Measurements from ENCODE around the gene MAPK8.

MAPK8 gene

DNA sequence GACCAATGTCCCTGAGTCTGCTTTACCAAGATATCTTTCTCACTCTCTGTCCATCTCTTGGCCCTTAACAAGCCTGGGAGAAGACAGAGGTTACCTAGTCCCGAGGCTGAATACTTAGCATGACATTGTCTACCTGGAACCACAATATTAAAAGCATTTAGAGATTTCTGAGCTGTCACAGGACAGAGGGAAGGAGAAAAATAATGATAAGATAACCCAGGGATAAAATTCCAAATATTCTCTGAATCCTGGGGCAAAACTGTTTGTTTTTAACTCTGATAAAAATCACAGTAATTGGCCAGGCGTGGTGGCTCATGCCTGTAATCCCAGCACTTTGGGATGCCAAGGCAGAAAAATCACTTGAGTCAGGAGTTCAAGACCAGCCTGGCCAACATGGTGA lies 12.0 kb upstream of the MAPK8 start:
- no peak for DNase-seq

DNA sequence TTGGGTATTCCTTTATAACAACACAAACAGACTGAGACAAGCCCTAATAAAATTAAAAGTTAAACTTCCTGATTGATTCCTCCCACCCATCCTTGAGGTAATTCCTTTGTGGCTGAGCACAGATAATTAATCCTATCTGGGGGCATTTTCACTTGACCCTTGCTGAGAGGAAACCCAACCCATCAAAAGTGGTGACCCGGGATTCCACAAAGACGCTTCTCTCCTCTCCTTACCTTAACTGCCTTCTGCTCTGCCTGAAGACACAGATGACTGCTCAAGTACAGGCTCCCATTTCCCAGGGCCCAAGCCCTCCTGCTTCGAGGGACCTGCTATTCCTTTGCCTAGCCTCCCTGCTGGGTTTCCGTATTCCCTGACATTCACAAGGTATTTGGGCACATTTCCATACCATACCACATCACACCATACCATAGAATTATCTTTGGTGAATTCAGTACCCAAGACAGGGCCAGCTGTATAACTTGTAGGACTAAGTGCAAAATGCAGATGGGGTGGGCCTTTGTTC lies 9.8 kb upstream of the MAPK8 start:
- no peak for DNase-seq

GRCh38 chr10:48299066-48299465 lies 7.4 kb upstream of the MAPK8 start:
- DNase-seq = no peak

- no peak for DNase-seq
Measured at GRCh38 chr10:48299692-48300091, 6.8 kb upstream of the MAPK8 start.

- DNase-seq = no peak
Measured at GRCh38 chr10:48300556-48300955, 5.9 kb upstream of the MAPK8 start.

GRCh38 chr10:48302515-48303476 lies 3.7 kb upstream of the MAPK8 start:
- no peak for DNase-seq

DNA sequence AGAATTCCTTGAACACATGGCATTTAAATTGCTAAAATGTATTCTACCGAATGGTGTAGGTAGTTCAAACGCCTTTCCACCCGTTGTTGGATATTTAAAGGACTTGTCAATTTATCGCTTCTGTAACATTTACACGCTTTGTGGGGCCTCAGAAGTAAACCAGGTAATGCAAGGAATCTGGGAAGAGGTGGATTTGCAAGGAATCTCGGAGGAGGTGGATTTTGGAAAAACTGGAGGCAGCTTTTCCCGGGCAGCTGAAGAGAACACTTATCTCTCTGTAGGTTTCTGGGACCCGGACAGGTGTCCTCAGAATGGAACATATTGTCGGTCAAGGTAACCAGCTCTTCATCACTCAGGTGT lies 592 bp upstream of the MAPK8 start:
- DNase-seq = no peak

GRCh38 chr10:48306870-48307710 lies 613 bp downstream of the MAPK8 start:
- peak; percentile 48 for DNase-seq

GRCh38 chr10:48307711-48308018 lies 1.2 kb downstream of the MAPK8 start:
- DNase-seq = no peak

DNA sequence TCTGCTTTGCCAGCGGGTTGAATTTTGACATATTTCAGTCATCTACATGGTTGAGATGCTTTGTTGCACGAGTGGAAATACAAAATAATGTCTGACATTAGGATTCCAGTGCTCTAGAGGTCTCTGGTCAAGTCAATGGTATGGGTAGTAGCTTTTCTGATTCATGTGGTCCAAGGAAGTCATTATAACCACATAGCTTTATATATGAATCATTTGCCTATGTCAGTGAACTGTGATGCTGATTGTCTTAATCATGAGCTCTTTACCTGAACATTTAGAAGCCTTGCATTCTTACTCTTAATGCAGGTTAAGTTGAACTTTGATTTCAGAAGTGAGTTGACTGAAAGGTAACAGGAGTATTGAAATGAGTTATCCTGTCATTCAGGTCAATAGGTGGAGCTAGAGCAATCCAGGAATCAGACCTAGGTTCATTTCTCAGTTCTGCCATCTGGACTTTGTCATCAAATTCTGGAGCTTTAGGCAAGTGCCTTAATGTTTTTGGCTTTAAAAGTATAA lies 3.3 kb downstream of the MAPK8 start:
- DNase-seq = peak; percentile 92

- DNase-seq = no peak
Measured at GRCh38 chr10:48314107-48314506, 7.6 kb downstream of the MAPK8 start.

DNA sequence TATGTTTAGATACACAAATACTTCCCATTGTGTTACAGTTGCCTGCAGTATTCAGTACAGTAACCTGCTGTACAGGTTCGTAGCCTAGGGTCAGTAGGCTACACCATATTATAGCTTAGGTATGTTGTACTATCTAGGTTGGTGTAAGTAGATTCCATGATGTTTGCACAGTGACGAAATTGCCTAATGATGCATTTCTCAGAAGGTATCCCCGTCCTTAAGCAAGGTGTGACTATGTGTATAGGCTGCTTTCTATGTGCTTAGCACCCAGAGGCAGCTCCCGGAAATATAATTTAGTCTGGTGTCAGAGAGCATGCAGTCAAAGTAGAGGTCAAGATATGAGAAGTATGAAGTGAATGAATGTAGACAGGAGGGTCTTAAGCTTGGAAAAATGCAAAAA lies 9.8 kb downstream of the MAPK8 start:
- no peak for DNase-seq

- DNase-seq = no peak
Measured at GRCh38 chr10:48317321-48317990, 11.0 kb downstream of the MAPK8 start.

GRCh38 chr10:48322017-48322416 lies 15.5 kb downstream of the MAPK8 start:
- DNase-seq = no peak

GRCh38 chr10:48324580-48324979 lies 18.1 kb downstream of the MAPK8 start:
- DNase-seq = no peak

- no peak for DNase-seq
Measured at GRCh38 chr10:48330269-48330668, 23.8 kb downstream of the MAPK8 start.

GRCh38 chr10:48331436-48331835 lies 25.0 kb downstream of the MAPK8 start:
- DNase-seq = no peak

DNA sequence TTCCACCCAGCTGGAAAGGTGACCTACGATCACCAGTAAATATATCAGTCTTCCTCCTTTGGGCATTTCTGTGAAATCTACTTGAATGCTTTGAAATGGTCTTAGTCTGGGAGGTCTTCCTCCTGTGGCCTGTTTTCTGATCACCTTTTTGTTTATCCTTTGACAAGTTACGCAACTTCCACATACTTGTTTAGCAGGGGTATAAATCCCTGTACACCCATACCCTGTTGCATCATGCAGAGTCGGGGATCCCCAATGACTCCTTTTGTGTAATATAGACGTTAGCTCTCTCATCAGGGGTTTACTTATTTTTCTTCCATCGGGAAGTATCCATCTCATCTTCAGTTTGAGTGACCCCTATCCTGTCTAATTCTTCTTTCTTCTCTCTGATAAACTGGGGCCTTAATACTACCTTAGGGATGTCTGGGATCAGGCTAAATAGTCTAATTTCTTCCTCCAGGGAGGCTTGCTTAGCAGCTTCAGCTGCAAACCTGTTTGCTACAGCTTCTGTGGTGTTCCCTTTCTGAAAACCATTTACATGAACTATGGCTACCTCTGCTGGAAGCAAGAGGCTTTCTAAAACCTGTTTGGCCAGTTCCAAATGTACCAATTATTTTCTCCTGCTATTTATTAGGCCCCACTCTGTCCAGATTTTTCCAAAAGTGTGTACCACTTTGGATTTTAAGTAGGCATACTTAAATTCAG lies 25.8 kb downstream of the MAPK8 start:
- no peak for DNase-seq

DNA sequence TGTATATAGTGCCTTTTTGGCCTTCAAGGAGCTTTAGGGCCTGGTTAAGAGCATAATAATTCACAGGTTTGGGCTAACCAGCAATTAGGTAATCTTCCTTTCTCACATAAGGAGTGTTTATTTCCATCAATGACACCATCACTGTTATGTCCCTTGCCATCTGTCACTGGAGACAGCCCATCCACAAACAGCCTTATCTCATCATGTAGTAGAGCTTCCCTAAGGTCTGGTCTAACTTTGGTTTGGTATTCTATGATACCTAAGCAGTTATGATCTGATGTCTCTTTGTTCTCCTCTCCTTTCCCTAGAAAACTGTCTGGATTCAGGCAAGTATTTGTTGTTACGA lies 26.4 kb downstream of the MAPK8 start:
- no peak for DNase-seq

DNA sequence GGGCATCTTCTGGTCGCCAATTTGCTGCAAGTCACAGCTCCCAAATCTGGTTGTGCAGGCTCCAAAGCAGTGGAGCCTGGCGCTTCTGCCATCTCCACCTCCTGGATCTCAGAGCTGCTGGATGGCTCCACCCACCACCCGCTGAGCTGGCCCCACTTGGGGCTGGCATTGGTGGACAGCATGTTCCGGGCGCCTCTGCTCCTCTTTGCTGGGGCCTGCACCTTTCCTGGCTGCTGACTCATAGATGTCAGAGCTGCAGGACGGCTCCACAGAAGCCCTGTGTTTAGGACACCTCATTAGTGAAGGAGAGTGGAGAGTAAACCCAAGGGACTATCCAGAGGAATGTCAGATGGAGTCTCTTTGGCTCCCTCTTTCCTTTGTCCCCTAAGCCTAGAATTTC lies 27.4 kb downstream of the MAPK8 start:
- no peak for DNase-seq

- DNase-seq = no peak
Measured at GRCh38 chr10:48335788-48336187, 29.3 kb downstream of the MAPK8 start.

GRCh38 chr10:48336978-48337599 lies 30.6 kb downstream of the MAPK8 start:
- no peak for DNase-seq
